K562 (cell line): ENCODE measurements around the gene KLK13. TPM values are rescaled to one million over a fixed set of nuclear protein-coding genes. Genes with fewer than 3 reads are reported as not detected.
A peak's percentile ranks its signal among the peaks of the same experiment; 100 is the strongest.

Source experiments
- CEBPG ChIP-seq, 3 experiments: fragments of 200-800 bp in 1 of 3; sonication (Bioruptor generic) in 1 of 3; sonication (generic) in 1 of 3; formaldehyde crosslinking in 1 of 3; IDR thresholded peaks in 2 of 3; conservative IDR thresholded peaks in 1 of 3; 2 replicates each; pipeline versions ENCODE4 v1.6.1 to v1.8.0; 2016 to 2022; ENCODE audit warnings: missing compliant biosample characterization in 2 of 3, missing genetic modification characterization in 2 of 3, mild to moderate bottlenecking in 1 of 3, missing genetic modification reagents in 1 of 3
- CEBPZ ChIP-seq: fragments of 150-350 bp; IDR thresholded peaks from 2 replicates; pipeline ENCODE4 v1.6.1; 2014; ENCODE audit warnings: low read depth, mild to moderate bottlenecking, low read length, borderline replicate concordance
- CTCF ChIP-seq, 3 experiments: IDR thresholded peaks in 2 of 3; conservative IDR thresholded peaks in 1 of 3; 2 replicates each; pipeline ENCODE4 v1.5.1; 2011 to 2012; ENCODE audit warnings: low read length in 3 of 3, mild to moderate bottlenecking in 3 of 3, control low read depth in 2 of 3, improper control_type of control experiment in 1 of 3, inconsistent platforms in 1 of 3, low read depth in 1 of 3, mixed read lengths in 1 of 3, moderate library complexity in 1 of 3; ENCODE audit not compliant: insufficient read depth in 2 of 3
- EHMT2 ChIP-seq: fragments of 450-650 bp; IDR thresholded peaks from 2 replicates; pipeline ENCODE4 v1.6.1; 2018; ENCODE audit warnings: antibody characterized with exemption
- HNRNPK ChIP-seq: fragments of 200-400 bp; formaldehyde crosslinking; IDR thresholded peaks from one replicate; pipeline ENCODE4 v1.6.1; 2018; ENCODE audit warnings: mild to moderate bottlenecking, low read depth, low read length; ENCODE audit not compliant: poor library complexity, severe bottlenecking
- HNRNPLL ChIP-seq: fragments of 200-400 bp; formaldehyde crosslinking; IDR thresholded peaks from 2 replicates; pipeline ENCODE4 v1.6.1; 2017; ENCODE audit warnings: low read length, low read depth, mild to moderate bottlenecking; ENCODE audit not compliant: poor library complexity, severe bottlenecking
- MEIS2 ChIP-seq: fragments of 450-650 bp; IDR thresholded peaks from 2 replicates; pipeline ENCODE4 v1.6.1; 2014; ENCODE audit warnings: mild to moderate bottlenecking; ENCODE audit not compliant: partially characterized antibody
- MLLT1 ChIP-seq, 2 experiments: fragments of 450-650 bp; IDR thresholded peaks; 2 replicates each; pipeline ENCODE4 v1.6.1; 2016
- NFIC ChIP-seq: fragments of 450-650 bp; IDR thresholded peaks from 2 replicates; pipeline ENCODE4 v1.6.1; 2017; ENCODE audit warnings: mild to moderate bottlenecking, inconsistent platforms
- NFYB ChIP-seq: IDR thresholded peaks from 2 replicates; pipeline ENCODE4 v1.6.1; 2011; ENCODE audit warnings: mild to moderate bottlenecking, moderate library complexity; ENCODE audit not compliant: insufficient read length; ENCODE audit errors: extremely low read depth
- RBM14 ChIP-seq: fragments of 200-400 bp; formaldehyde crosslinking; IDR thresholded peaks from 2 replicates; pipeline ENCODE4 v1.6.1; 2018; ENCODE audit warnings: low read depth, mild to moderate bottlenecking, low read length, moderate library complexity, borderline replicate concordance; ENCODE audit not compliant: insufficient read depth
- RBM22 ChIP-seq: fragments of 200-400 bp; formaldehyde crosslinking; IDR thresholded peaks from 2 replicates; pipeline ENCODE4 v1.6.1; 2018; ENCODE audit warnings: low read length, low read depth; ENCODE audit not compliant: poor library complexity, severe bottlenecking
- TAF15 ChIP-seq: fragments of 200-400 bp; formaldehyde crosslinking; IDR thresholded peaks from 2 replicates; pipeline ENCODE4 v1.6.1; 2017; ENCODE audit warnings: mild to moderate bottlenecking, low read depth, low read length, moderate library complexity
- TAF9B ChIP-seq: fragments of 450-650 bp; IDR thresholded peaks from 2 replicates; pipeline ENCODE4 v1.6.1; 2018; ENCODE audit warnings: mild to moderate bottlenecking; ENCODE audit not compliant: partially characterized antibody
- TCFL5 ChIP-seq: fragments of 250-450 bp; sonication (Bioruptor Pico); conservative IDR thresholded peaks from 2 replicates; pipeline ENCODE4 v1.6.1; 2021; ENCODE audit warnings: mild to moderate bottlenecking, moderate library complexity, matching md5 sums
- ZNF143 ChIP-seq: sonication (generic); formaldehyde crosslinking; IDR thresholded peaks from 2 replicates; pipeline ENCODE4 v1.9.0; 2022; ENCODE audit warnings: mild to moderate bottlenecking, missing genetic modification reagents
- polyA plus RNA-seq, 8 experiments: library from polyadenylated mRNA; depleted of rRNA in 4 of 8; stranded (reverse) in 5 of 8; unstranded in 3 of 8; fragments of >200 nt; fragmentation: Nextera tagmentation in 2 of 8; fragmentation: Illumina TruSeq in 1 of 8; extraction: Ambion mirVana in 2 of 8; extraction: Trizol in 1 of 8; gene quantifications; 2 replicates each; pipeline versions ENCODE4 v1.2.1 to v1.2.3, GENCODE V29; 2011 to 2014; ENCODE audit warnings: inconsistent platforms in 1 of 8, missing spikeins in 1 of 8
- total RNA-seq, 7 experiments: library from RNA; depleted of rRNA in 6 of 7; stranded (reverse); fragments of >200 nt in 6 of 7; fragmentation: Illumina TruSeq in 2 of 7; extraction: Trizol in 2 of 7; gene quantifications; 2 replicates each; pipeline versions ENCODE4 v1.2.1 to v1.2.3, GENCODE V29; 2011 to 2021; ENCODE audit warnings: low replicate concordance in 1 of 7

The KLK13 gene
- total and polyA plus RNA-seq, 9 of the 15 experiments (the other 6 are each of a cell fraction or from before 2014, with no cell fraction given) = 0.72 to 9.0 (median 2.3) TPM

- no peak for TF ChIP-seq CEBPZ
- no peak for TF ChIP-seq NFYB
- peak; percentile 78 for TF ChIP-seq HNRNPLL
- peak; percentile 96 for TF ChIP-seq ZNF143 (CRISPR knock-in tag)
- no peak for TF ChIP-seq CTCF (IDR thresholded peaks at IDR 0.05 in 2 of 3, conservative IDR thresholded peaks at IDR 0.05 in 1 of 3; ENCODE audit: insufficient read depth in 2 of 3, low read depth in 1 of 3, low read length in 3 of 3)
- TF ChIP-seq HNRNPK = no peak
- no peak for TF ChIP-seq RBM14
- TF ChIP-seq TAF9B = no peak
- no peak for TF ChIP-seq CEBPG (CRISPR knock-in tag; IDR thresholded peaks at IDR 0.05)
- TF ChIP-seq CEBPG (tag; conservative IDR thresholded peaks at IDR 0.05 in 1 of 2, IDR thresholded peaks at IDR 0.05 in 1 of 2) = no peak
- TF ChIP-seq RBM22 = peak; percentile 90
- TF ChIP-seq EHMT2 = no peak
- TF ChIP-seq TAF15 = no peak
- TF ChIP-seq MEIS2 = peak; percentile 82
- no peak for TF ChIP-seq NFIC
- no peak for TF ChIP-seq TCFL5 (CRISPR knock-in tag)
- 0 out of 4 replicates have a peak, but pooled peaks of 1 of the 2 experiments have one; percentile 15 for TF ChIP-seq MLLT1 (IDR thresholded peaks at IDR 0.05)
Observed at GRCh38 chr19:51108066-51108804, 43.3 kb upstream of the KLK13 start, which contains the start of gene CTU1 (continued).
